GM12878 (cell line): ENCODE measurements around the gene ZBTB16. TPM values are rescaled to one million over a fixed set of nuclear protein-coding genes. Genes with fewer than 3 reads are reported as not detected.

ENCODE experiments used
- ATAC-seq: fragments of 200-7000 bp; cut with Tn5 transposase; 3 replicates; pipeline ENCODE4 v1.9.1; 2020; ENCODE audit warnings: mild to moderate bottlenecking, moderate library complexity
- BruUV-seq: library from RNA; stranded (reverse); fragments of 400-500 nt; replicated peaks from 2 replicates; lab custom pipeline; 2021; lab: Mats Ljungman, UMichigan
- CTCF ChIA-PET: fragments of 300-600 bp; sonication (Branson Sonifier 250); formaldehyde crosslinking; extraction: SDS; loops from one replicate; lab custom pipeline; 2021; ENCODE audit warnings: inconsistent platforms; lab: Yijun Ruan, JAX
- POLR2A ChIA-PET: fragments of 350-600 bp; formaldehyde crosslinking; extraction: SDS; loops from one replicate; lab custom pipeline; 2021; ENCODE audit warnings: inconsistent platforms; lab: Charles Lee
- RAD21 ChIA-PET: fragments of 300-600 bp; sonication (Branson Sonifier 250); formaldehyde crosslinking; loops from one replicate; lab custom pipeline; 2023; ENCODE audit warnings: antibody characterized with exemption; ENCODE audit not compliant: unreplicated experiment; lab: Charles Lee
- SMC1A ChIA-PET: fragments of 300-600 bp; sonication (Branson Sonifier 250); formaldehyde crosslinking; loops from one replicate; lab custom pipeline; 2023; ENCODE audit not compliant: unreplicated experiment, uncharacterized antibody; lab: Charles Lee
- DNase-seq: peaks from one replicate; pipeline ENCODE4 v3.0.0-alpha.2; 2011; ENCODE audit warnings: low read depth, low spot score
- FAIRE-seq: peaks from 3 replicates; lab custom pipeline; 2011; peaks lifted over from hg19 to GRCh38; lab: Jason Lieb, UNC
- H2AFZ ChIP-seq: 2 replicates; pipeline ENCODE4 v1.6.0; 2011; ENCODE audit warnings: low read depth, low read length, control low read depth; ENCODE audit not compliant: control insufficient read depth
- H3K27ac ChIP-seq: 2 replicates; pipeline ENCODE4 v1.5.1; 2011; ENCODE audit warnings: control low read depth; ENCODE audit not compliant: control insufficient read depth, insufficient read depth
- H3K27me3 ChIP-seq, 2 experiments: replicated peaks in 1 of 2; 2 replicates each; pipeline versions ENCODE4 v1.6.0 to v1.6.1; 2011; ENCODE audit warnings: low read length in 1 of 2; ENCODE audit not compliant: control insufficient read depth in 2 of 2, insufficient read depth in 2 of 2
- H3K36me3 ChIP-seq, 2 experiments: 2 replicates each; pipeline ENCODE4 v1.5.1; 2011; ENCODE audit warnings: low read length in 1 of 2; ENCODE audit not compliant: control insufficient read depth in 2 of 2, insufficient read depth in 2 of 2
- H3K4me1 ChIP-seq: 2 replicates; pipeline ENCODE4 v1.6.1; 2011; ENCODE audit warnings: mild to moderate bottlenecking, low read length, moderate library complexity, mixed read lengths; ENCODE audit not compliant: control insufficient read depth, insufficient read depth
- H3K4me2 ChIP-seq: 2 replicates; pipeline ENCODE4 v1.6.0; 2011; ENCODE audit warnings: control low read depth; ENCODE audit not compliant: control insufficient read depth, insufficient read depth
- H3K4me3 ChIP-seq: fragments of 200-600 bp; sonication (generic); 2 replicates; pipeline ENCODE4 v1.5.1; 2016
- H3K79me2 ChIP-seq: 2 replicates; pipeline ENCODE4 v1.6.0; 2011; ENCODE audit warnings: low read length; ENCODE audit not compliant: control insufficient read depth, insufficient read depth
- H3K9ac ChIP-seq: 2 replicates; pipeline ENCODE4 v1.8.0; 2011; ENCODE audit warnings: low read length, control low read depth, mixed read lengths; ENCODE audit not compliant: control insufficient read depth, insufficient read depth
- H3K9me3 ChIP-seq: replicated peaks from 3 replicates; pipeline ENCODE4 v1.5.1; 2011; ENCODE audit warnings: mild to moderate bottlenecking, low read length; ENCODE audit not compliant: control insufficient read depth, insufficient read depth
- H4K20me1 ChIP-seq: 2 replicates; pipeline ENCODE4 v1.6.0; 2011; ENCODE audit not compliant: control insufficient read depth, insufficient read depth
- MEF2B ChIP-seq: fragments of 450-650 bp; IDR thresholded peaks from 2 replicates; pipeline ENCODE4 v1.6.1; 2018; ENCODE audit warnings: mild to moderate bottlenecking, moderate library complexity; ENCODE audit not compliant: partially characterized antibody, poor library complexity, severe bottlenecking
- NFXL1 ChIP-seq: fragments of 450-650 bp; IDR thresholded peaks from 2 replicates; pipeline ENCODE4 v1.6.1; 2017; ENCODE audit warnings: antibody characterized with exemption, mild to moderate bottlenecking, borderline replicate concordance
- POLR2A ChIP-seq: IDR thresholded peaks from 2 replicates; pipeline ENCODE4 v1.6.1; 2011; ENCODE audit warnings: low read depth, mild to moderate bottlenecking, low read length
- RCOR1 ChIP-seq: conservative IDR thresholded peaks from 2 replicates; pipeline ENCODE4 v1.6.1; 2012; ENCODE audit warnings: low read depth, low read length, improper control_type of control experiment
- RFX5 ChIP-seq: IDR thresholded peaks from 2 replicates; pipeline ENCODE4 v1.6.1; 2011; ENCODE audit warnings: low read depth, low read length, improper control_type of control experiment
- SIX5 ChIP-seq: IDR thresholded peaks from 2 replicates; pipeline ENCODE4 v1.6.1; 2011; ENCODE audit warnings: mild to moderate bottlenecking, low read depth, low read length, moderate library complexity; ENCODE audit not compliant: severe bottlenecking
- WGBS: methylation state at CpG from one replicate; pipeline ENCODE4 v1.1.6; 2016; ENCODE audit warnings: low lambda C conversion rate; ENCODE audit not compliant: insufficient replicate concordance, insufficient coverage; ENCODE audit errors: missing lambda C conversion rate; 5-methylcytosine and 5-hydroxymethylcytosine counted together
- in situ Hi-C: fragments of 300-500 bp; cut with MboI; formaldehyde crosslinking; loops from 9 replicates; pipeline ENCODE4 v1.14.3; 2018; ENCODE audit warnings: mixed read lengths
- intact Hi-C: fragments of 100-400 bp; cut with micrococcal nuclease; formaldehyde crosslinking; loops from one replicate; pipeline ENCODE4 v1.14.2; 2022; ENCODE audit not compliant: unreplicated experiment
- polyA plus RNA-seq, 11 experiments: library from polyadenylated mRNA; depleted of rRNA in 4 of 11; unstranded in 6 of 11; stranded (reverse) in 5 of 11; fragments of >200 nt; fragmentation: Nextera tagmentation in 4 of 11; fragmentation: Illumina TruSeq in 1 of 11; extraction: Ambion mirVana in 4 of 11; extraction: Trizol in 1 of 11; gene quantifications; 1 replicate in 1 of 11; 2 replicates in 10 of 11; pipeline versions ENCODE4 v1.2.1 to v1.2.3, GENCODE V29; 2011 to 2016; ENCODE audit warnings: inconsistent platforms in 2 of 11, missing spikeins in 2 of 11, low read depth in 1 of 11
- total RNA-seq, 4 experiments: library from RNA; depleted of rRNA in 3 of 4; stranded (reverse); fragments of >200 nt in 3 of 4; fragmentation: Illumina TruSeq in 1 of 4; extraction: Trizol in 1 of 4; gene quantifications; 2 replicates each; pipeline versions ENCODE4 v1.2.1 to v1.2.3, GENCODE V29; 2013 to 2021
- TF ChIP-seq, protein P1 (sequence below): fragments of 150-350 bp; IDR thresholded peaks from 2 replicates; pipeline ENCODE4 v1.6.1; 2014; ENCODE audit warnings: mild to moderate bottlenecking, low read depth, low read length

ZBTB16 gene
- total and polyA plus RNA-seq, 10 of the 15 experiments (the other 5 are each of a cell fraction or from before 2014, with no cell fraction given) = 0.38 TPM; not detected in 9

DNA sequence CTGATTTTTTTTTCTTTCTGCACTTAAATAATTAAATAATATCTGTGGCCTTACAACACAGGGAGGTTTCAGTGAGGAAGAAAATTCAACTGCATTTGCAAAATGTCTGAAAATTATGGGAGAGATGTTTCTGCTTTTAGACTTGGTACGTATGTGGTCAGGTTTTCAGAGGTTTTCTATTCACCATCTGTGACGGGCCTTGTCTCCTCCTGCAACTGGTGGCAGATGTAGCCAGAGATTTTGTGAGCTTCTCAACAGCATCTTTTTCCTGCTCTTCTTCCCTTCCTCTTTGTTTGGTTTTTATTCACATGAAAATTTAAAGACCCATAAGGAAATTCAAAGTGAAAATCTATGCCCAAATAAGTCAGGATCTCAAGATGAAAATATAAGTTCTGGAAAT is 38.3 kb downstream of the ZBTB16 start:
- no peak for ATAC-seq
- Histone ChIP-seq H2AFZ (no peak overlapping the region), H4K20me1 (no peaks in the 10 kb centered on the region), H3K4me3 (no peak overlapping the region), H3K9ac (no peak overlapping the region), H3K27ac (no peak overlapping the region), H3K36me3 (no peaks in the 10 kb centered on the region), H3K4me2 (no peak overlapping the region), H3K27me3 (peaks cover 1 to 5% of the 10 kb centered on the region in 2 experiments; a peak in 2 of 4 replicates), H3K4me1 (no peaks in the 10 kb centered on the region), H3K9me3 (no peaks in the 10 kb centered on the region), H3K79me2 (no peaks in the 10 kb centered on the region)
- ChIA-PET RAD21 (no interaction called here), POLR2A (interaction anchor here (0.5 kb wide), 1 partner anchor 206 kb away, joined by 9 read pairs; no protein-coding TSS in a partner anchor), CTCF (no interaction called here), SMC1A (no interaction called here)
- no peak for DNase-seq
- no peak for FAIRE-seq
- no TSS peak for BruUV-seq
- in situ Hi-C loops (no loop called here), intact Hi-C loops (no loop called here)
- TF ChIP-seq MEF2B = no peak
- TF ChIP-seq SIX5 = no peak
- no peak for TF ChIP-seq POLR2A
- no peak for TF ChIP-seq RCOR1
- TF ChIP-seq, protein P1, sequence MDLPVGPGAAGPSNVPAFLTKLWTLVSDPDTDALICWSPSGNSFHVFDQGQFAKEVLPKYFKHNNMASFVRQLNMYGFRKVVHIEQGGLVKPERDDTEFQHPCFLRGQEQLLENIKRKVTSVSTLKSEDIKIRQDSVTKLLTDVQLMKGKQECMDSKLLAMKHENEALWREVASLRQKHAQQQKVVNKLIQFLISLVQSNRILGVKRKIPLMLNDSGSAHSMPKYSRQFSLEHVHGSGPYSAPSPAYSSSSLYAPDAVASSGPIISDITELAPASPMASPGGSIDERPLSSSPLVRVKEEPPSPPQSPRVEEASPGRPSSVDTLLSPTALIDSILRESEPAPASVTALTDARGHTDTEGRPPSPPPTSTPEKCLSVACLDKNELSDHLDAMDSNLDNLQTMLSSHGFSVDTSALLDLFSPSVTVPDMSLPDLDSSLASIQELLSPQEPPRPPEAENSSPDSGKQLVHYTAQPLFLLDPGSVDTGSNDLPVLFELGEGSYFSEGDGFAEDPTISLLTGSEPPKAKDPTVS = no peak
- no peak for TF ChIP-seq RFX5
- 10% methylated on average over 2 of the region's 2 CpGs for WGBS

DNA sequence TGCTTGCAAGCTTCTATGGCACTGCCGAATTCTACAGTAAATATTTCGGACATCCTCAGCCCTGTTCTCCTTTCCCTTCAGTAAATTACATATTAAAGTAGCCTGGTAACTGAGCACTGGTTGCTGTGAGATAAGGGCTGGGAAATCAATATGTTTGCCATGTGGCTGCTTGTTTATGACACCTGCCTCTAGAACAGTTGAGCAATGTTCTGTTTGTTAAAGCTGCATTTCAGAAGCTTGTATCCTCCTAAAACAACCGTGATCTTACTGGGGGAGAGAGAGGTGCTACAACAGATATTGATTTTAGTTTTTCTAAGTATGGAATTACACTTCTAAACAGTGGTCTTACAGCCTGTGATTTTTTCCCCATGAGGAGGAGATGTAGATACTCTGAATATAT is 39.4 kb downstream of the ZBTB16 start:
- H3K27ac ChIP-seq = no peak overlapping the region
- no peaks in the 10 kb centered on the region for H3K9me3 ChIP-seq
- no peak overlapping the region for H3K4me3 ChIP-seq
- H3K4me2 ChIP-seq = no peak overlapping the region
- no peaks in the 10 kb centered on the region for H4K20me1 ChIP-seq
- BruUV-seq = no TSS peak
- no peaks in the 10 kb centered on the region for H3K79me2 ChIP-seq
- ChIA-PET POLR2A (no interaction called here), RAD21 (no interaction called here), SMC1A (no interaction called here), CTCF (no interaction called here)
- no peak for FAIRE-seq
- DNase-seq = no peak
- ATAC-seq = no peak
- WGBS = 11% methylated on average over 3 of the region's 3 CpGs
- TF ChIP-seq NFXL1 = no peak
- no peak overlapping the region for H3K9ac ChIP-seq
- H3K27me3 ChIP-seq = peaks cover 1 to 7% of the 10 kb centered on the region in 2 experiments; a peak in 3 of 4 replicates
- in situ Hi-C loops (no loop called here), intact Hi-C loops (no loop called here)
- no peak overlapping the region for H2AFZ ChIP-seq
- no peaks in the 10 kb centered on the region for H3K36me3 ChIP-seq
- no peaks in the 10 kb centered on the region for H3K4me1 ChIP-seq
